ENCODE data around the gene HNMT.

DNA sequence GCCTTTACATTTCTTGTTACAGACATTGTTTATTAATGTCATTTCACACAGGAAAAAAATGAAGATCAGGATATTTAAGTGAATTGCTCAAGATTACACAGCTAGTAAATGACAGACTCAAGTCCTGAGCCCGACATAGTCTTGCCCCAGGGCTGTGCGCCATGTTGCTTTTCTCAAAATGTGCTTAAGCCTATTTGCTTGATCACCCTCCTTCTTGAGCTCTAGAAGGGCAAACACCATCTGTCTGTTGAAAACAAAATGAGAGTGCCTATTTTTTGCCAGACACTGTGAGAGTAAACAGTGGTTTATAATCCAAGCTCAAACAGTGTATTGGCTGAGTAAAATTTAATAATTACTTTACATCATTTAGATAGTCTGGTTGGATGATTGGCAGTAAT lies 34.8 kb upstream of the HNMT start:
- TF ChIP-seq, protein P1, sequence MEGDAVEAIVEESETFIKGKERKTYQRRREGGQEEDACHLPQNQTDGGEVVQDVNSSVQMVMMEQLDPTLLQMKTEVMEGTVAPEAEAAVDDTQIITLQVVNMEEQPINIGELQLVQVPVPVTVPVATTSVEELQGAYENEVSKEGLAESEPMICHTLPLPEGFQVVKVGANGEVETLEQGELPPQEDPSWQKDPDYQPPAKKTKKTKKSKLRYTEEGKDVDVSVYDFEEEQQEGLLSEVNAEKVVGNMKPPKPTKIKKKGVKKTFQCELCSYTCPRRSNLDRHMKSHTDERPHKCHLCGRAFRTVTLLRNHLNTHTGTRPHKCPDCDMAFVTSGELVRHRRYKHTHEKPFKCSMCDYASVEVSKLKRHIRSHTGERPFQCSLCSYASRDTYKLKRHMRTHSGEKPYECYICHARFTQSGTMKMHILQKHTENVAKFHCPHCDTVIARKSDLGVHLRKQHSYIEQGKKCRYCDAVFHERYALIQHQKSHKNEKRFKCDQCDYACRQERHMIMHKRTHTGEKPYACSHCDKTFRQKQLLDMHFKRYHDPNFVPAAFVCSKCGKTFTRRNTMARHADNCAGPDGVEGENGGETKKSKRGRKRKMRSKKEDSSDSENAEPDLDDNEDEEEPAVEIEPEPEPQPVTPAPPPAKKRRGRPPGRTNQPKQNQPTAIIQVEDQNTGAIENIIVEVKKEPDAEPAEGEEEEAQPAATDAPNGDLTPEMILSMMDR (IDR thresholded peaks at IDR 0.05): no peak
- no peak for TF ChIP-seq POLR2A (IDR thresholded peaks at IDR 0.05)

Measured in tibial nerve (tissue), 3 donors.